ENCODE data around the gene FOXRED1. TPM values are rescaled to one million over a fixed set of nuclear protein-coding genes. Genes with fewer than 3 reads are reported as not detected.

The FOXRED1 gene
- total RNA-seq, 1 donor from 2014 or later = 23.0 TPM

GRCh38 chr11:126265811-126266210 lies 3.1 kb upstream of the FOXRED1 start:
- intact Hi-C loops (cut with DNase I) = loop anchor here (10.0 kb wide), 2 partner anchors 201 to 341 kb away; partner anchors contain the start of gene CDON
- DNase-seq (ENCODE audit: low spot score) = no peak

GRCh38 chr11:126267650-126268049 lies 1.3 kb upstream of the FOXRED1 start:
- DNase-seq (ENCODE audit: low spot score) = no peak
- intact Hi-C loops (cut with DNase I) = loop anchor here (1.0 to 10.0 kb wide), 3 partner anchors 56 to 343 kb away; partner anchors contain the start of genes CDON, FAM118B and RPUSD4

GRCh38 chr11:126268361-126268707 lies 620 bp upstream of the FOXRED1 start:
- no peak for DNase-seq (ENCODE audit: low spot score)
- intact Hi-C loops (cut with DNase I) = loop anchor here (1.0 to 10.0 kb wide), 3 partner anchors 57 to 344 kb away; partner anchors contain the start of genes CDON, FAM118B and RPUSD4

- intact Hi-C loops (cut with DNase I) = no loop called here
- DNase-seq (ENCODE audit: low spot score) = no peak
These were observed 8.4 kb downstream of the FOXRED1 start for GRCh38 chr11:126277322-126277721.

GRCh38 chr11:126277780-126278179 lies 8.8 kb downstream of the FOXRED1 start:
- no peak for DNase-seq (ENCODE audit: low spot score)
- intact Hi-C loops (cut with DNase I) = no loop called here

- intact Hi-C loops (cut with DNase I) = no loop called here
- DNase-seq (ENCODE audit: low spot score) = no peak
These were observed 10.2 kb downstream of the FOXRED1 start for GRCh38 chr11:126279191-126279590.

- intact Hi-C loops (cut with DNase I) = loop anchor here (5.0 kb wide), 1 partner anchor 68 kb away; the partner anchor contains the start of genes FAM118B and RPUSD4
- peak; percentile 81 for DNase-seq (ENCODE audit: low spot score)
These were observed 11.6 kb downstream of the FOXRED1 start for GRCh38 chr11:126280595-126280994.

- no peak for DNase-seq (ENCODE audit: low spot score)
- intact Hi-C loops (cut with DNase I) = loop anchor here (5.0 kb wide), 1 partner anchor 69 kb away; the partner anchor contains the start of genes FAM118B and RPUSD4
These were observed 12.3 kb downstream of the FOXRED1 start for GRCh38 chr11:126281245-126281644.

- no peak for DNase-seq (ENCODE audit: low spot score)
- intact Hi-C loops (cut with DNase I) = loop anchor here (5.0 kb wide), 1 partner anchor 69 kb away; the partner anchor contains the start of genes FAM118B and RPUSD4
These were observed 12.8 kb downstream of the FOXRED1 start for GRCh38 chr11:126281666-126282175.

- DNase-seq (ENCODE audit: low spot score) = peak; percentile 78
- intact Hi-C loops (cut with DNase I) = loop anchor here (5.0 kb wide), 1 partner anchor 70 kb away; the partner anchor contains the start of genes FAM118B and RPUSD4
These were observed 13.4 kb downstream of the FOXRED1 start for GRCh38 chr11:126282361-126282735.

GRCh38 chr11:126282736-126283591 lies 14.0 kb downstream of the FOXRED1 start, which contains the start of gene TIRAP:
Gene TIRAP (plus strand): TSS chr11:126283093. CDS start chr11:126290895, 7,802 bp downstream.
- DNase-seq (ENCODE audit: low spot score) = peak; percentile 88
- intact Hi-C loops (cut with DNase I) = loop anchor here (5.0 kb wide), 1 partner anchor 71 kb away; the partner anchor contains the start of genes FAM118B and RPUSD4

GRCh38 chr11:126284829-126285228 lies 15.9 kb downstream of the FOXRED1 start:
- DNase-seq (ENCODE audit: low spot score) = no peak
- intact Hi-C loops (cut with DNase I) = loop anchor here (5.0 kb wide), 1 partner anchor 73 kb away; the partner anchor contains the start of genes FAM118B and RPUSD4

- intact Hi-C loops (cut with DNase I) = no loop called here
- DNase-seq (ENCODE audit: low spot score) = no peak
These were observed 19.3 kb downstream of the FOXRED1 start for GRCh38 chr11:126288237-126288636.

GRCh38 chr11:126290887-126291286 lies 21.9 kb downstream of the FOXRED1 start:
- peak; percentile 57 for DNase-seq (ENCODE audit: low spot score)
- intact Hi-C loops (cut with DNase I) = no loop called here

- intact Hi-C loops (cut with DNase I) = no loop called here
- DNase-seq (ENCODE audit: low spot score) = peak; percentile 43
These were observed 24.8 kb downstream of the FOXRED1 start for GRCh38 chr11:126293726-126294125.

- intact Hi-C loops (cut with DNase I) = no loop called here
- no peak for DNase-seq (ENCODE audit: low spot score)
These were observed 28.1 kb downstream of the FOXRED1 start for GRCh38 chr11:126297004-126297403.

- intact Hi-C loops (cut with DNase I) = loop anchor here (10.0 kb wide), 1 partner anchor 691 kb away; no protein-coding TSS in a partner anchor
- DNase-seq (ENCODE audit: low spot score) = peak; percentile 97
These were observed 34.9 kb downstream of the FOXRED1 start, which contains the start of gene DCPS for GRCh38 chr11:126303623-126304456. Gene DCPS (plus strand): TSS chr11:126304060. CDS start chr11:126304081, 21 bp downstream.

- intact Hi-C loops (cut with DNase I) = loop anchor here (10.0 kb wide), 1 partner anchor 690 kb away; no protein-coding TSS in a partner anchor
- DNase-seq (ENCODE audit: low spot score) = no peak
These were observed 35.6 kb downstream of the FOXRED1 start for GRCh38 chr11:126304457-126305075.

GRCh38 chr11:126305699-126306098 lies 36.7 kb downstream of the FOXRED1 start:
- no peak for DNase-seq (ENCODE audit: low spot score)
- intact Hi-C loops (cut with DNase I) = loop anchor here (10.0 kb wide), 1 partner anchor 689 kb away; no protein-coding TSS in a partner anchor

All from cardiac septum (tissue), 1 donor.